Chondrocyte (in vitro differentiated cells): ENCODE data around the gene CDH15. TPM values are rescaled to one million over a fixed set of nuclear protein-coding genes. Genes with fewer than 3 reads are reported as not detected.
A peak's percentile ranks its signal among the peaks of the same experiment; 100 is the strongest.

Source experiments
- DNase-seq: peaks from one replicate; pipeline ENCODE4 v3.0.0; 2021; ENCODE audit warnings: mixed read lengths, low spot score
- H3K27ac Mint-ChIP-seq: one replicate; pipeline ENCODE4 v1.8.0; 2021; ENCODE audit warnings: mild to moderate bottlenecking, moderate library complexity, mixed read lengths; ENCODE audit not compliant: unreplicated experiment
- H3K27me3 Mint-ChIP-seq: 2 replicates; pipeline ENCODE4 v1.8.0; 2021; ENCODE audit warnings: low read depth, mixed read lengths
- H3K36me3 Mint-ChIP-seq: 2 replicates; pipeline ENCODE4 v1.8.0; 2021; ENCODE audit warnings: low read depth, mixed read lengths
- H3K4me1 Mint-ChIP-seq: 2 replicates; pipeline ENCODE4 v1.8.0; 2021; ENCODE audit warnings: low read depth, mild to moderate bottlenecking, mixed read lengths
- H3K4me3 Mint-ChIP-seq: one replicate; pipeline ENCODE4 v1.8.0; 2021; ENCODE audit warnings: mild to moderate bottlenecking, moderate library complexity, mixed read lengths; ENCODE audit not compliant: unreplicated experiment
- H3K9me3 Mint-ChIP-seq: 2 replicates; pipeline ENCODE4 v1.8.0; 2021; ENCODE audit warnings: low read depth, mixed read lengths
- total RNA-seq: library from RNA; stranded (reverse); gene quantifications from 3 replicates; pipeline ENCODE4 v1.2.1, GENCODE V29; 2021
- TF ChIP-seq, protein P1 (sequence below): fragments of 200-600 bp; sonication (generic); IDR thresholded peaks from 2 replicates; pipeline ENCODE4 v1.5.0; 2021; ENCODE audit warnings: antibody characterized with exemption, mild to moderate bottlenecking, moderate library complexity

Gene CDH15
- total RNA-seq, 1 donor from 2014 or later = 0.20 TPM

DNA sequence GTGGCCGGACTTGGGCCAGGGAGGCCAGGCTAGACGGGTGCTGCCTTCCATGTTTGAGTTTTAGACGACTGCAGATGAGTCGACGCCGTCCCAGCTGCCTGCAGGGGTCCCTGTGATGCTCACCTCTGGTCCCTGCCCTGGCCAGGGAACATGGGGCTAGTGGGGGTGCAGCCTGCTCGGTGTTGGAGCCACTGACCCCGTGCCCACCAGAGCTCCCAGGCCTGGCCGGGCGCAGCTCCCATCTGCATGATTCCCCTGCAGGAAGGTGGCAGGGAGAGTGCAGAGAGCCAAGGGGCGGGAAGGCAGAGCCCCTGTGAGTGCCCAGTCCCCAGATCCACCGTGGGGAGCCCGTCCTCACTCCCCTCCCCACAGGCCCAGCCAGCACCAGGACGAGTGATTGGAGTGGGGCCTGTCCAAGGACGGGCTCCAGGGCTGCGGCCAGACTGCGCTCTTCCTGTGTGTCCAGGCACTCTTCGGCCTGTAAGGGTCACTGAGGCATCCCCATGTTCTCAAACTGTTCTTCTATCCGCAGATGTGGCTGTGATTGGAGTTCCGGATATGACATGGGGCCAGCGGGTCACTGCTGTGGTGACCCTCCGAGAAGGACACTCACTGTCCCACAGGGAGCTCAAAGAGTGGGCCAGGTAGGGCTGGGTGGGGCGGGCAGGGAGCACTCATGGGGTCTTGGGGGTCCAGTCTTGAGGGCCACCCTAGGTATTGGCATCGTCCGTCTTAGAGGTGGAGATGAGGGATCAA is 26.0 kb upstream of the CDH15 start:
- Mint-ChIP-seq H3K27ac (no peak overlapping the region), H3K4me3 (no peak overlapping the region), H3K4me1 (no peaks in the 10 kb centered on the region), H3K9me3 (no peaks in the 10 kb centered on the region), H3K36me3 (peaks cover 16% of the 10 kb centered on the region), H3K27me3 (no peaks in the 10 kb centered on the region)
- peak; percentile 89 for DNase-seq
- TF ChIP-seq, protein P1, sequence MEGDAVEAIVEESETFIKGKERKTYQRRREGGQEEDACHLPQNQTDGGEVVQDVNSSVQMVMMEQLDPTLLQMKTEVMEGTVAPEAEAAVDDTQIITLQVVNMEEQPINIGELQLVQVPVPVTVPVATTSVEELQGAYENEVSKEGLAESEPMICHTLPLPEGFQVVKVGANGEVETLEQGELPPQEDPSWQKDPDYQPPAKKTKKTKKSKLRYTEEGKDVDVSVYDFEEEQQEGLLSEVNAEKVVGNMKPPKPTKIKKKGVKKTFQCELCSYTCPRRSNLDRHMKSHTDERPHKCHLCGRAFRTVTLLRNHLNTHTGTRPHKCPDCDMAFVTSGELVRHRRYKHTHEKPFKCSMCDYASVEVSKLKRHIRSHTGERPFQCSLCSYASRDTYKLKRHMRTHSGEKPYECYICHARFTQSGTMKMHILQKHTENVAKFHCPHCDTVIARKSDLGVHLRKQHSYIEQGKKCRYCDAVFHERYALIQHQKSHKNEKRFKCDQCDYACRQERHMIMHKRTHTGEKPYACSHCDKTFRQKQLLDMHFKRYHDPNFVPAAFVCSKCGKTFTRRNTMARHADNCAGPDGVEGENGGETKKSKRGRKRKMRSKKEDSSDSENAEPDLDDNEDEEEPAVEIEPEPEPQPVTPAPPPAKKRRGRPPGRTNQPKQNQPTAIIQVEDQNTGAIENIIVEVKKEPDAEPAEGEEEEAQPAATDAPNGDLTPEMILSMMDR = no peak

DNA sequence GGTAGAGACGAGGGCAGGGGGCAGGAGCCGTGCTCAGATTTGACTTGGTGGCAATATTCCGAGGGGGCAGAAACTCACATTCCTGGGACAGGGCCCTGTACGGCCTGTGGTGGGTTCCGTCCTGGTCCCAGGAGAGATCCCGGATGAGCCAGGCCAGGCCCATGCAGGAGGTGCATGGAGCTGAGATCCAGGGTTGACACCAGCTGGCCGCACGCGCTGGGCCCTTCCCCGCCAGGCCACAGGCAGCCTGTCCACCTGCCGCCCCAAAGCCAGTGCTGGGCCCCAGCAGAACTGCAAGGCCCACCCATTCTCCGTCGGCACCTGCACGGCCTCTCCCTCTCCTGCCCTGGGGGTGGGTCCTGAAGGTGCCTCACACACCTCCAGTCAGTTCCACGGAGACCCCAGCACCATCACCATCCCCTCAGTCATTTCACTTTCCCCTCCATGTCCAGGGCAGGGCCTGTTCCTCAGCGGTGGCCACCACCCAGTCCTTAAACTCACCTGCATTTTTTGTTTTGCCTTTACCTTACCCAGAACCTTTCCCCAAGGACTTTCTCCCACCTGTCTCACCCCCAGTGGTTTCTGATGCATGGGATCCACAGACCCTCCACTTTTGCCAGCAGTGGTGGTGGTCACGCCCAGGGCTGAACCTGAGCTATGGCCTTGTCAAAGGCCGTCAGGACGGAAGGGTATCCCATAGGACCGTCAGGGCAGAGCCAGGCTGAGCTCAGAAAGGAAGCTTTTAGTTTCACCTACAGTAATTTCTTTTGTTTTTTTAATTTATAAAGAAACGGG is 25.1 kb upstream of the CDH15 start:
- no peaks in the 10 kb centered on the region for H3K27me3 Mint-ChIP-seq
- H3K27ac Mint-ChIP-seq = no peak overlapping the region

DNA sequence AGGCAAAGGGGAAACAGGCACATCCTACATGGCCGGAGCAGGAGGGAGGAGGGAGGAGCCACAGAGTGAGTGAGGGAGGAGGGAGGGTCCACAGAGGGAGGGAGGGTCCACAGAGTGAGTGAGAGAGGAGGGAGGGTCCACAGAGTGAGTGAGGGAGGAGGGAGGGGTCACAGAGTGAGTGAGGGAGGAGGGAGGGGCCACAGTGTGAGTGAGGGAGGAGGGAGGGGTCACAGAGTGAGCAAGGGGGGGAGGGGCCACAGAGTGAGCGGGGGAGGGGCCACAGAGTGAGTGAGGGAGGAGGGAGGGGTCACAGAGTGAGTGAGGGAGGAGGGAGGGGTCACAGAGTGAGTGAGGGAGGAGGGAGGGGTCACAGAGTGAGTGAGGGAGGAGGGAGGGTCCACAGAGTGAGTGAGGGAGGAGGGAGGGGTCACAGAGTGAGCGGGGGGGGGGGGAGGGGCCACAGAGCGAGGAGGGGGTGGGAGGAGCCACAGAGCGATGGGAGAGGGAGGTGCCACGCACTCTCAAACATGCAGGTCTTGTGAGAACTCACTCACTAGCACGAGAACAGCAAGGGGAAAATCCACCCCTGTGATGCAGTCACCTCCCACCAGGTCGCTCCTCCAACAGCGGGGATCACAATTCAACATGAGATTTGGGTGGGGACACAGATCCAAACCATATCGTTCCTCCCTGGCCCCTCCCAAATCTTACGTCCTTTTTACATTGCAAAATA is 24.3 kb upstream of the CDH15 start:
- no peaks in the 10 kb centered on the region for H3K27me3 Mint-ChIP-seq
- DNase-seq = peak; percentile 20
- peaks cover 21% of the 10 kb centered on the region for H3K36me3 Mint-ChIP-seq
- no peaks in the 10 kb centered on the region for H3K9me3 Mint-ChIP-seq
- TF ChIP-seq, protein P1 = no peak
- H3K27ac Mint-ChIP-seq = no peak overlapping the region
- no peaks in the 10 kb centered on the region for H3K4me1 Mint-ChIP-seq
- H3K4me3 Mint-ChIP-seq = no peak overlapping the region

More for the DNA sequence above, 25.1 kb upstream of the CDH15 start:
- peaks cover 21% of the 10 kb centered on the region for H3K36me3 Mint-ChIP-seq
- TF ChIP-seq, protein P1 = no peak
- peak; percentile 84 for DNase-seq
- H3K9me3 Mint-ChIP-seq = no peaks in the 10 kb centered on the region
- H3K4me1 Mint-ChIP-seq = no peaks in the 10 kb centered on the region
- H3K4me3 Mint-ChIP-seq = no peak overlapping the region

DNA sequence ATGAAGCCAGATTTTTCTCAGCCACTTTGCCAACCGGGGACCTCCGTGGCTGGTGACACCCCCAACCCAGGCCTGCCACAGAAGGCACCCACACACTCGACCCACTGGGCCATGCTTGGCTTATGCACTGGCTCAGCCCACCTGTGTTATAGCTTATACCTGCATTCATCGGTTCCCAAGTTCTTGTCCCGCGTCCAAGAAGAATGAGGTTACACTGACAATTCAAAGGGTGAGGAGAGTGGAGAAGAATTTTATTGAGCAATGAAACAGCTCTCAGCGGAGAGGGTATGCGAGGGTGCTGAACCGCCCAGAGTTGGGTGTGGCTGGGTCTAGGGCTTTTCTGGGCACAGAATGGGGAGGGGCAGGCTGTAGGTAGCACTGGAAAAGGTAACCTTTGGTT is 22.2 kb upstream of the CDH15 start:
- Mint-ChIP-seq H3K4me3 (no peak overlapping the region), H3K9me3 (no peaks in the 10 kb centered on the region), H3K4me1 (peaks cover 2% of the 10 kb centered on the region), H3K27ac (no peak overlapping the region), H3K27me3 (no peaks in the 10 kb centered on the region), H3K36me3 (peaks cover 20% of the 10 kb centered on the region)
- peak; percentile 41 for DNase-seq
- TF ChIP-seq, protein P1 = no peak
